SK-N-SH (cell line): ENCODE data around the gene PTCD1.

Experiments
- CTCF ChIP-seq: fragments of 200-600 bp; sonication (generic); IDR thresholded peaks from 2 replicates; pipeline ENCODE4 v1.6.1; 2017; ENCODE audit warnings: antibody characterized with exemption, mild to moderate bottlenecking, moderate library complexity
- EP300 ChIP-seq, 2 experiments: IDR thresholded peaks; 2 replicates each; pipeline versions ENCODE4 v1.4.0 to v1.6.1; 2012; ENCODE audit warnings: borderline replicate concordance in 1 of 2, low read depth in 1 of 2, low read length in 1 of 2
- EZH2phosphoT487 ChIP-seq: fragments of 200-600 bp; sonication (generic); IDR thresholded peaks from 2 replicates; pipeline ENCODE4 v1.6.1; 2017; ENCODE audit warnings: low read depth, mixed run types, mild to moderate bottlenecking, antibody characterized with exemption, moderate library complexity, borderline replicate concordance
- JUND ChIP-seq: IDR thresholded peaks from 2 replicates; pipeline ENCODE4 v1.4.0; 2012
- MAX ChIP-seq: IDR thresholded peaks from 2 replicates; pipeline ENCODE4 v1.4.0; 2012; ENCODE audit warnings: low read depth
- MXI1 ChIP-seq: IDR thresholded peaks from 2 replicates; pipeline ENCODE4 v1.6.1; 2012; ENCODE audit warnings: mild to moderate bottlenecking, low read depth, low read length, improper control_type of control experiment
- POLR2AphosphoS5 ChIP-seq: IDR thresholded peaks from 2 replicates; pipeline ENCODE4 v1.6.1; 2012; ENCODE audit warnings: low read depth, low read length
- RAD21 ChIP-seq: IDR thresholded peaks from 2 replicates; pipeline ENCODE4 v1.6.1; 2012; ENCODE audit warnings: mild to moderate bottlenecking, low read length
- RFX5 ChIP-seq: IDR thresholded peaks from 2 replicates; pipeline ENCODE4 v1.6.1; 2012; ENCODE audit warnings: mild to moderate bottlenecking, improper control_type of control experiment, low read length
- SIN3A ChIP-seq: IDR thresholded peaks from 2 replicates; pipeline ENCODE4 v1.6.1; 2012; ENCODE audit warnings: low read depth, mild to moderate bottlenecking, low read length, moderate library complexity, borderline replicate concordance
- TAF1 ChIP-seq: IDR thresholded peaks from 2 replicates; pipeline ENCODE4 v1.6.1; 2012; ENCODE audit warnings: low read depth, mild to moderate bottlenecking, low read length, moderate library complexity, borderline replicate concordance
- YY1 ChIP-seq: IDR thresholded peaks from 2 replicates; pipeline ENCODE4 v1.4.0; 2012; ENCODE audit warnings: low read depth, mild to moderate bottlenecking
- TF ChIP-seq, protein P1 (sequence below): fragments of 150-350 bp; IDR thresholded peaks from 2 replicates; pipeline ENCODE4 v1.6.1; 2016; ENCODE audit warnings: mild to moderate bottlenecking, low read depth, low read length

DNA sequence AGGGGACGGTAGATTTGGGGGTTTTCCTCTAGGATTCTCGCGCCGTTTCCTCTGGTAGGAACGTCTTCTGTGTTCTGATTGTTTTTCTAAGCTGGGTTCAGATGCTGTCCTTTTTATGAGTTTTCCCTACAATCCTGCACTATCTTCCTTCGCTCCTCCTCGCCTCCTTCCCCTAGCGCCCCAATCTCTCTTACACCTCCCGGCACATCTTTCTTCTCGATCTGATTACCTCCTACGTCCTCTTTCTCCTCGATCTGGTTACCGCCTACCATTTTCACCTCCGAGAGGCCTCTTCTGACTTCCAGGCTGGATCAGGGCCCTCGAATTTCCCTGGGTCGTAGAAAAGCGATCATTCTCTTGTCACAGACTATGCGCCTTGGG lies 29.4 kb downstream of the PTCD1 start:
- TF ChIP-seq MXI1, result no peak
- TF ChIP-seq JUND, result no peak
- no peak for TF ChIP-seq YY1
- TF ChIP-seq CTCF, result no peak
- TF ChIP-seq MAX, result no peak
- TF ChIP-seq TAF1, result no peak
- no peak for TF ChIP-seq EP300 (IDR thresholded peaks at IDR 0.05; ENCODE audit: borderline replicate concordance in 1 of 2, low read depth in 1 of 2, low read length in 1 of 2)
- no peak for TF ChIP-seq EZH2phosphoT487
- no peak for TF ChIP-seq POLR2AphosphoS5
- no peak for TF ChIP-seq RAD21
- TF ChIP-seq RFX5, result no peak
- TF ChIP-seq, protein P1, sequence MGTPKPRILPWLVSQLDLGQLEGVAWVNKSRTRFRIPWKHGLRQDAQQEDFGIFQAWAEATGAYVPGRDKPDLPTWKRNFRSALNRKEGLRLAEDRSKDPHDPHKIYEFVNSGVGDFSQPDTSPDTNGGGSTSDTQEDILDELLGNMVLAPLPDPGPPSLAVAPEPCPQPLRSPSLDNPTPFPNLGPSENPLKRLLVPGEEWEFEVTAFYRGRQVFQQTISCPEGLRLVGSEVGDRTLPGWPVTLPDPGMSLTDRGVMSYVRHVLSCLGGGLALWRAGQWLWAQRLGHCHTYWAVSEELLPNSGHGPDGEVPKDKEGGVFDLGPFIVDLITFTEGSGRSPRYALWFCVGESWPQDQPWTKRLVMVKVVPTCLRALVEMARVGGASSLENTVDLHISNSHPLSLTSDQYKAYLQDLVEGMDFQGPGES, result no peak
- 0 out of 2 replicates have a peak, but pooled peaks have one; percentile 17 for TF ChIP-seq SIN3A
